Activated CD8-positive, alpha-beta T cell treated with anti-CD3 and anti-CD28 coated beads, Interleukin-2, amount 10 ng/mL, durations not matched to agents 7 days and 5 days (primary cell): ENCODE measurements around the gene CASP3. TPM values are rescaled to one million over a fixed set of nuclear protein-coding genes. Genes with fewer than 3 reads are reported as not detected.

Experiments used
- ATAC-seq: fragments of 150-1000 bp; cut with Tn5 transposase; one replicate; pipeline ENCODE4 v1.10.0; 2021; ENCODE audit warnings: moderate library complexity
- CTCF ChIA-PET: fragments of 350-600 bp; sonication (Branson Sonifier 250); formaldehyde crosslinking; loops from one replicate; lab custom pipeline; 2021; ENCODE audit warnings: antibody characterized with exemption; lab: Charles Lee
- POLR2A ChIA-PET: fragments of 350-600 bp; sonication (Branson Sonifier 250); formaldehyde crosslinking; loops from one replicate; lab custom pipeline; 2021; ENCODE audit warnings: antibody characterized with exemption; lab: Charles Lee
- DNase-seq: peaks from one replicate; pipeline ENCODE4 v3.0.0-alpha.2; 2020
- H3K27ac Mint-ChIP-seq: one replicate; pipeline ENCODE4 v1.8.0; 2021; ENCODE audit warnings: mild to moderate bottlenecking, mixed read lengths
- H3K27me3 Mint-ChIP-seq: one replicate; pipeline ENCODE4 v1.8.0; 2021; ENCODE audit warnings: low read depth, mixed read lengths
- H3K36me3 Mint-ChIP-seq: one replicate; pipeline ENCODE4 v1.8.0; 2021; ENCODE audit warnings: low read depth, mixed read lengths
- H3K4me1 Mint-ChIP-seq: one replicate; pipeline ENCODE4 v1.8.0; 2021; ENCODE audit warnings: low read depth, mixed read lengths
- H3K4me3 Mint-ChIP-seq: one replicate; pipeline ENCODE4 v1.8.0; 2021; ENCODE audit warnings: mild to moderate bottlenecking, mixed read lengths
- H3K9me3 Mint-ChIP-seq: one replicate; pipeline ENCODE4 v1.8.0; 2022; ENCODE audit warnings: mixed read lengths; ENCODE audit not compliant: insufficient read depth
- total RNA-seq, 2 experiments: library from RNA; stranded (reverse); gene quantifications; one replicate each; pipeline ENCODE4 v1.2.3, GENCODE V29; 2021

CASP3 gene
- total RNA-seq, 2 experiments from 2014 or later: 71.7 to 78.0 TPM

- DNase-seq (no peak), ATAC-seq (no peak)
- POLR2A ChIA-PET: interaction anchor here (0.7 to 4.0 kb wide), 16 partner anchors 8 to 384 kb away, joined by 3 to 29 read pairs (median 5); partner anchors contain the start of genes CENPU and IRF2
- Mint-ChIP-seq H3K27me3 (no peaks in the 10 kb centered on the region), H3K27ac (peak overlapping the region; percentile 88), H3K9me3 (no peaks in the 10 kb centered on the region), H3K4me3 (peak overlapping the region; percentile 89), H3K36me3 (peaks cover 48% of the 10 kb centered on the region), H3K4me1 (peaks cover 55% of the 10 kb centered on the region)
- CTCF ChIA-PET: interaction anchor here (0.6 to 4.3 kb wide), 5 partner anchors 73 to 383 kb away, joined by 3 to 27 read pairs (median 7); partner anchors contain the start of gene CENPU
Observed at GRCh38 chr4:184648054-184648312, 1.3 kb downstream of the CASP3 start.

- peak overlapping the region; percentile 89 for H3K4me3 Mint-ChIP-seq
- peaks cover 53% of the 10 kb centered on the region for H3K36me3 Mint-ChIP-seq
- no peaks in the 10 kb centered on the region for H3K9me3 Mint-ChIP-seq
- ATAC-seq: no peak
- no peaks in the 10 kb centered on the region for H3K27me3 Mint-ChIP-seq
- DNase-seq: no peak
- ChIA-PET POLR2A (interaction anchor here (0.8 to 4.0 kb wide), 12 partner anchors 8 to 383 kb away, joined by 3 to 29 read pairs (median 4); partner anchors contain the start of genes CENPU and IRF2), CTCF (interaction anchor here (1.5 to 4.3 kb wide), 3 partner anchors 87 to 383 kb away, joined by 7 to 27 read pairs (median 10); partner anchors contain the start of gene CENPU)
- H3K4me1 Mint-ChIP-seq: peaks cover 58% of the 10 kb centered on the region
- H3K27ac Mint-ChIP-seq: peak overlapping the region; percentile 88
Observed at GRCh38 chr4:184647266-184648053, 1.8 kb downstream of the CASP3 start.

GRCh38 chr4:184645904-184646610 is 3.2 kb downstream of the CASP3 start:
- CTCF ChIA-PET: interaction anchor here (2.6 kb wide), 1 partner anchor 378 kb away, joined by 10 read pairs; no protein-coding TSS in a partner anchor
- H3K9me3 Mint-ChIP-seq: no peaks in the 10 kb centered on the region
- peak overlapping the region; percentile 88 for H3K27ac Mint-ChIP-seq
- DNase-seq (no peak), ATAC-seq (no peak)
- H3K27me3 Mint-ChIP-seq: no peaks in the 10 kb centered on the region
- peaks cover 65% of the 10 kb centered on the region for H3K36me3 Mint-ChIP-seq
- H3K4me3 Mint-ChIP-seq: peak overlapping the region; percentile 89
- H3K4me1 Mint-ChIP-seq: peaks cover 60% of the 10 kb centered on the region
- POLR2A ChIA-PET: interaction anchor here (1.6 kb wide), 1 partner anchor 171 kb away, joined by 11 read pairs; the partner anchor contains the start of gene IRF2

GRCh38 chr4:184644553-184645307 is 4.5 kb downstream of the CASP3 start:
- ATAC-seq (no peak), DNase-seq (peak; percentile 48)
- peaks cover 61% of the 10 kb centered on the region for H3K4me1 Mint-ChIP-seq
- peak overlapping the region; percentile 62 for H3K27ac Mint-ChIP-seq
- POLR2A ChIA-PET: interaction anchor here (1.5 to 1.8 kb wide), 2 partner anchors 89 to 170 kb away, joined by 5 to 9 read pairs; partner anchors contain the start of genes CENPU and IRF2
- H3K36me3 Mint-ChIP-seq: peaks cover 71% of the 10 kb centered on the region
- H3K27me3 Mint-ChIP-seq: no peaks in the 10 kb centered on the region
- H3K4me3 Mint-ChIP-seq: peak overlapping the region; percentile 36
- CTCF ChIA-PET: interaction anchor here (0.9 to 1.5 kb wide), 2 partner anchors 90 to 381 kb away, joined by 3 to 9 read pairs; partner anchors contain the start of gene CENPU
- no peaks in the 10 kb centered on the region for H3K9me3 Mint-ChIP-seq

GRCh38 chr4:184643731-184644130 is 5.5 kb downstream of the CASP3 start:
- no peaks in the 10 kb centered on the region for H3K9me3 Mint-ChIP-seq
- peaks cover 80% of the 10 kb centered on the region for H3K36me3 Mint-ChIP-seq
- H3K27me3 Mint-ChIP-seq: no peaks in the 10 kb centered on the region
- H3K4me3 Mint-ChIP-seq: peak overlapping the region; percentile 53
- ChIA-PET CTCF (interaction anchor here (1.5 kb wide), 1 partner anchor 380 kb away, joined by 9 read pairs; no protein-coding TSS in a partner anchor), POLR2A (interaction anchor here (0.9 to 1.8 kb wide), 3 partner anchors 25 to 169 kb away, joined by 3 to 9 read pairs (median 5); partner anchors contain the start of genes CENPU and IRF2)
- ATAC-seq (no peak), DNase-seq (no peak)
- peak overlapping the region; percentile 46 for H3K27ac Mint-ChIP-seq
- peaks cover 71% of the 10 kb centered on the region for H3K4me1 Mint-ChIP-seq

- CTCF ChIA-PET: no interaction called here
- H3K4me1 Mint-ChIP-seq: peaks cover 68% of the 10 kb centered on the region
- POLR2A ChIA-PET: no interaction called here
- H3K36me3 Mint-ChIP-seq: peaks cover 80% of the 10 kb centered on the region
- DNase-seq: no peak
- no peak for ATAC-seq
- H3K9me3 Mint-ChIP-seq: no peaks in the 10 kb centered on the region
- H3K27ac Mint-ChIP-seq: no peak overlapping the region
- H3K4me3 Mint-ChIP-seq: no peak overlapping the region
- no peaks in the 10 kb centered on the region for H3K27me3 Mint-ChIP-seq
Observed at GRCh38 chr4:184641451-184641850, 7.8 kb downstream of the CASP3 start.

- Mint-ChIP-seq H3K27ac (no peak overlapping the region), H3K36me3 (peaks cover 80% of the 10 kb centered on the region), H3K4me1 (peaks cover 64% of the 10 kb centered on the region), H3K9me3 (no peaks in the 10 kb centered on the region), H3K4me3 (no peak overlapping the region), H3K27me3 (no peaks in the 10 kb centered on the region)
- ChIA-PET POLR2A (no interaction called here), CTCF (no interaction called here)
- DNase-seq (no peak), ATAC-seq (no peak)
Observed at GRCh38 chr4:184641022-184641421, 8.2 kb downstream of the CASP3 start.

- H3K4me3 Mint-ChIP-seq: no peak overlapping the region
- ATAC-seq (no peak), DNase-seq (no peak)
- peaks cover 81% of the 10 kb centered on the region for H3K36me3 Mint-ChIP-seq
- POLR2A ChIA-PET: interaction anchor here (1.0 to 1.2 kb wide), 2 partner anchors 38 to 162 kb away, joined by 3 read pairs; partner anchors contain the start of gene IRF2
- CTCF ChIA-PET: interaction anchor here (0.9 to 1.4 kb wide), 2 partner anchors 372 to 386 kb away, joined by 3 to 4 read pairs; no protein-coding TSS in a partner anchor
- H3K27ac Mint-ChIP-seq: no peak overlapping the region
- peaks cover 39% of the 10 kb centered on the region for H3K4me1 Mint-ChIP-seq
- no peaks in the 10 kb centered on the region for H3K9me3 Mint-ChIP-seq
- no peaks in the 10 kb centered on the region for H3K27me3 Mint-ChIP-seq
Observed at GRCh38 chr4:184636897-184637296, 12.3 kb downstream of the CASP3 start.

- DNase-seq (no peak), ATAC-seq (no peak)
- Mint-ChIP-seq H3K36me3 (peaks cover 78% of the 10 kb centered on the region), H3K9me3 (no peaks in the 10 kb centered on the region), H3K27me3 (no peaks in the 10 kb centered on the region), H3K4me3 (no peak overlapping the region), H3K4me1 (peaks cover 32% of the 10 kb centered on the region), H3K27ac (no peak overlapping the region)
- ChIA-PET POLR2A (interaction anchor here (1.0 to 1.2 kb wide), 2 partner anchors 37 to 162 kb away, joined by 3 read pairs; partner anchors contain the start of gene IRF2), CTCF (interaction anchor here (0.9 to 1.4 kb wide), 3 partner anchors 77 to 385 kb away, joined by 3 to 4 read pairs (median 3); no protein-coding TSS in a partner anchor)
Observed at GRCh38 chr4:184636144-184636543, 13.1 kb downstream of the CASP3 start.

GRCh38 chr4:184635381-184635780 is 13.9 kb downstream of the CASP3 start:
- no peak overlapping the region for H3K27ac Mint-ChIP-seq
- CTCF ChIA-PET: interaction anchor here (0.9 kb wide), 1 partner anchor 78 kb away, joined by 3 read pairs; no protein-coding TSS in a partner anchor
- POLR2A ChIA-PET: interaction anchor here (1.2 kb wide), 1 partner anchor 36 kb away, joined by 3 read pairs; no protein-coding TSS in a partner anchor
- no peak for DNase-seq
- H3K36me3 Mint-ChIP-seq: peaks cover 80% of the 10 kb centered on the region
- ATAC-seq: no peak
- H3K4me1 Mint-ChIP-seq: peaks cover 26% of the 10 kb centered on the region
- H3K9me3 Mint-ChIP-seq: no peaks in the 10 kb centered on the region
- no peaks in the 10 kb centered on the region for H3K27me3 Mint-ChIP-seq
- no peak overlapping the region for H3K4me3 Mint-ChIP-seq
